NB4 (cell line): ENCODE results near the gene CDH15.
A peak's percentile ranks its signal among the peaks of the same experiment; 100 is the strongest.

Experiments used
- POLR2A ChIP-seq: IDR thresholded peaks from 2 replicates; pipeline ENCODE4 v1.6.1; 2011; ENCODE audit warnings: mild to moderate bottlenecking; ENCODE audit not compliant: insufficient read length; ENCODE audit errors: extremely low read depth
- TF ChIP-seq, protein P1 (sequence below): IDR thresholded peaks from one replicate; pipeline ENCODE4 v1.5.1; 2012; ENCODE audit warnings: low read depth, low read length
- TF ChIP-seq, protein P2 (sequence below): IDR thresholded peaks from 2 replicates; pipeline ENCODE4 v1.6.1; 2011; ENCODE audit warnings: low read depth, low read length

DNA sequence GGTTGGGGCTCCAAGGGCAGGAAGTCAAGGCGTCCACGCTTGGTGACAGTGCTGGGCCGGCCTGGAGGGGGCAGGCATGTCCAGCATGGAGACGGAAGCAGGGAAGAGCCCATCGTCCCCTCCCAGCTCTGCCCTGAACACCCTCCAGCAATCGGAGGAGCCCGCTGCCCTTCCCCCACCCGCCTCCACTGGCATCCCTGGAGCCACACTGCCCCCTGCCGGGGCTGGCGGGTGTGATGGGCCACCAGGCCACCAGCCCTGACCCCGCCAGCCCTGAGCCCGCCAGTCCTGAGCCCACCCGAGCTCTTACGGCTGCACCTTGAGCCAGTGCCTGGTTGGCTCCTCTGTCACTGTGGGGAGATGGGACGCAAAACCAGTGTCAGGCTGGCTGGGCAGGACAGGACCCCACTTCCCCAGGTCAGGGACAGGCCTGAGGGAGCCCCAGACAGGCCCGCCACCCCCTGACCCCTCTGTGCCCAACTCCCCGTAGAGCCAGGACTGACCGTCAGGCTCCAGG, 4.1 kb upstream of the CDH15 start:
- TF ChIP-seq, protein P1, sequence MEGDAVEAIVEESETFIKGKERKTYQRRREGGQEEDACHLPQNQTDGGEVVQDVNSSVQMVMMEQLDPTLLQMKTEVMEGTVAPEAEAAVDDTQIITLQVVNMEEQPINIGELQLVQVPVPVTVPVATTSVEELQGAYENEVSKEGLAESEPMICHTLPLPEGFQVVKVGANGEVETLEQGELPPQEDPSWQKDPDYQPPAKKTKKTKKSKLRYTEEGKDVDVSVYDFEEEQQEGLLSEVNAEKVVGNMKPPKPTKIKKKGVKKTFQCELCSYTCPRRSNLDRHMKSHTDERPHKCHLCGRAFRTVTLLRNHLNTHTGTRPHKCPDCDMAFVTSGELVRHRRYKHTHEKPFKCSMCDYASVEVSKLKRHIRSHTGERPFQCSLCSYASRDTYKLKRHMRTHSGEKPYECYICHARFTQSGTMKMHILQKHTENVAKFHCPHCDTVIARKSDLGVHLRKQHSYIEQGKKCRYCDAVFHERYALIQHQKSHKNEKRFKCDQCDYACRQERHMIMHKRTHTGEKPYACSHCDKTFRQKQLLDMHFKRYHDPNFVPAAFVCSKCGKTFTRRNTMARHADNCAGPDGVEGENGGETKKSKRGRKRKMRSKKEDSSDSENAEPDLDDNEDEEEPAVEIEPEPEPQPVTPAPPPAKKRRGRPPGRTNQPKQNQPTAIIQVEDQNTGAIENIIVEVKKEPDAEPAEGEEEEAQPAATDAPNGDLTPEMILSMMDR = peak; percentile 87
- TF ChIP-seq POLR2A = no peak
- TF ChIP-seq, protein P2, sequence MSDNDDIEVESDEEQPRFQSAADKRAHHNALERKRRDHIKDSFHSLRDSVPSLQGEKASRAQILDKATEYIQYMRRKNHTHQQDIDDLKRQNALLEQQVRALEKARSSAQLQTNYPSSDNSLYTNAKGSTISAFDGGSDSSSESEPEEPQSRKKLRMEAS = peak; percentile 51; the same call in 1 of the 2 replicates
